ENCODE measurements around the gene TEKT5. TPM values are rescaled to one million over a fixed set of nuclear protein-coding genes. Genes with fewer than 3 reads are reported as not detected.
"Not testable (repeated sequence)": the region's sequence is repeated elsewhere in the genome, so short reads cannot be mapped to it uniquely, and the experiment has no call there.

Gene TEKT5
- total RNA-seq, 1 donor from 2014 or later, result not detected

GRCh38 chr16:10633429-10633828, 61.3 kb downstream of the TEKT5 start:
- DNase-seq (ENCODE audit: low spot score), result not testable (repeated sequence)

- DNase-seq (ENCODE audit: low spot score), result no peak
Measured at GRCh38 chr16:10631886-10632285, 62.8 kb downstream of the TEKT5 start.

- peak; percentile 26 for DNase-seq (ENCODE audit: low spot score)
Measured at GRCh38 chr16:10629592-10629963, 65.2 kb downstream of the TEKT5 start.

GRCh38 chr16:10625595-10626357, 69.0 kb downstream of the TEKT5 start:
- no peak for DNase-seq (ENCODE audit: low spot score)

- no peak for DNase-seq (ENCODE audit: low spot score)
Measured at GRCh38 chr16:10624527-10624926, 70.2 kb downstream of the TEKT5 start.

GRCh38 chr16:10623059-10623458, 71.7 kb downstream of the TEKT5 start:
- no peak for DNase-seq (ENCODE audit: low spot score)

- no peak for DNase-seq (ENCODE audit: low spot score)
Measured at GRCh38 chr16:10622036-10622921, 72.5 kb downstream of the TEKT5 start.

- not testable (repeated sequence) for DNase-seq (ENCODE audit: low spot score)
Measured at GRCh38 chr16:10621216-10621949, 73.3 kb downstream of the TEKT5 start.

GRCh38 chr16:10620120-10620519, 74.6 kb downstream of the TEKT5 start:
- DNase-seq (ENCODE audit: low spot score), result no peak

- DNase-seq (ENCODE audit: low spot score), result no peak
Measured at GRCh38 chr16:10619271-10619849, 75.4 kb downstream of the TEKT5 start.

- no peak for DNase-seq (ENCODE audit: low spot score)
Measured at GRCh38 chr16:10618710-10619209, 76.0 kb downstream of the TEKT5 start.

- no peak for DNase-seq (ENCODE audit: low spot score)
Measured at GRCh38 chr16:10617662-10618420, 76.9 kb downstream of the TEKT5 start.

GRCh38 chr16:10616756-10617640, 77.7 kb downstream of the TEKT5 start:
- peak; percentile 33 for DNase-seq (ENCODE audit: low spot score)

- no peak for DNase-seq (ENCODE audit: low spot score)
Measured at GRCh38 chr16:10616419-10616755, 78.3 kb downstream of the TEKT5 start.

GRCh38 chr16:10614685-10615084, 80.0 kb downstream of the TEKT5 start:
- no peak for DNase-seq (ENCODE audit: low spot score)

GRCh38 chr16:10613785-10614485, 80.8 kb downstream of the TEKT5 start:
- no peak for DNase-seq (ENCODE audit: low spot score)

- DNase-seq (ENCODE audit: low spot score), result no peak
Measured at GRCh38 chr16:10612649-10613179, 82.0 kb downstream of the TEKT5 start.

GRCh38 chr16:10611825-10612342, 82.8 kb downstream of the TEKT5 start:
- DNase-seq (ENCODE audit: low spot score), result no peak

Measured in mucosa of gallbladder (tissue), 1 donor.